Measurements from ENCODE around the gene POMP.

POMP gene

GRCh38 chr13:28704282-28704681 is 45.4 kb downstream of the POMP start:
- no peak for FAIRE-seq

- FAIRE-seq = no peak
These were observed 46.0 kb downstream of the POMP start for GRCh38 chr13:28704919-28705318.

- no peak for FAIRE-seq
These were observed 46.6 kb downstream of the POMP start for GRCh38 chr13:28705461-28706083.

GRCh38 chr13:28707629-28708427 is 48.9 kb downstream of the POMP start:
- FAIRE-seq = no peak

GRCh38 chr13:28710161-28710560 is 51.2 kb downstream of the POMP start:
- FAIRE-seq = no peak

- no peak for FAIRE-seq
These were observed 55.7 kb downstream of the POMP start for GRCh38 chr13:28714651-28715050.

GRCh38 chr13:28716511-28716910 is 57.6 kb downstream of the POMP start:
- FAIRE-seq = no peak

- FAIRE-seq = no peak
These were observed 58.2 kb downstream of the POMP start for GRCh38 chr13:28717170-28717569.

- FAIRE-seq = no peak
These were observed 59.2 kb downstream of the POMP start for GRCh38 chr13:28718196-28718542.

GRCh38 chr13:28718543-28719226 is 59.8 kb downstream of the POMP start, which contains the start of gene SLC46A3:
Gene SLC46A3 (minus strand): TSS chr13:28718970. CDS start chr13:28717998, 972 bp downstream.
- no peak for FAIRE-seq

- no peak for FAIRE-seq
These were observed 60.5 kb downstream of the POMP start for GRCh38 chr13:28719227-28720055.

GRCh38 chr13:28723806-28724205 is 64.9 kb downstream of the POMP start:
- FAIRE-seq = no peak

GRCh38 chr13:28725046-28725610 is 66.2 kb downstream of the POMP start:
- no peak for FAIRE-seq

Measured in islet of Langerhans (tissue), 1 donor.